ENCODE measurements around the gene FGF12. TPM values are rescaled to one million over a fixed set of nuclear protein-coding genes. Genes with fewer than 3 reads are reported as not detected.

The FGF12 gene
- total and polyA plus RNA-seq, 2 experiments from 2014 or later = 6.0 to 14.3 TPM

DNA sequence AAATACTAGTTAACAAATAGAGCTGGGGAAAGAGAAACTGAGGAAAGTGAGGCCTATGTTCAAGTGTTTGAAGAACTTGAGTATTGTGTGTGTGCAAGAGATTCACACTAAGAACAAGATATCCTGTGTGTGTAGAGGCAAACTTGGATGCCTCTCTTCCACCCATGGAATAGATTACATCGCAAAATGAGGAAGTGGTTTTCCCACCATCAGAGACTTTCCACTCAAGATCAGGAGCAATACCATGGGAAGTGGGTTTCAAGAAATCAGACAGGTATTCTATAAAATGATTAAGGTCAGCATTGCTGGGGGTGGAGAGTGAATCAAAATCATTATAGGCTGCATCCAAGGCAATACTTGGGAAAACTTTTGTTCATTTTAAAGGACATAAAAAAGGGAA is 308.0 kb downstream of the FGF12 start (continued):
- TF ChIP-seq, protein P1, sequence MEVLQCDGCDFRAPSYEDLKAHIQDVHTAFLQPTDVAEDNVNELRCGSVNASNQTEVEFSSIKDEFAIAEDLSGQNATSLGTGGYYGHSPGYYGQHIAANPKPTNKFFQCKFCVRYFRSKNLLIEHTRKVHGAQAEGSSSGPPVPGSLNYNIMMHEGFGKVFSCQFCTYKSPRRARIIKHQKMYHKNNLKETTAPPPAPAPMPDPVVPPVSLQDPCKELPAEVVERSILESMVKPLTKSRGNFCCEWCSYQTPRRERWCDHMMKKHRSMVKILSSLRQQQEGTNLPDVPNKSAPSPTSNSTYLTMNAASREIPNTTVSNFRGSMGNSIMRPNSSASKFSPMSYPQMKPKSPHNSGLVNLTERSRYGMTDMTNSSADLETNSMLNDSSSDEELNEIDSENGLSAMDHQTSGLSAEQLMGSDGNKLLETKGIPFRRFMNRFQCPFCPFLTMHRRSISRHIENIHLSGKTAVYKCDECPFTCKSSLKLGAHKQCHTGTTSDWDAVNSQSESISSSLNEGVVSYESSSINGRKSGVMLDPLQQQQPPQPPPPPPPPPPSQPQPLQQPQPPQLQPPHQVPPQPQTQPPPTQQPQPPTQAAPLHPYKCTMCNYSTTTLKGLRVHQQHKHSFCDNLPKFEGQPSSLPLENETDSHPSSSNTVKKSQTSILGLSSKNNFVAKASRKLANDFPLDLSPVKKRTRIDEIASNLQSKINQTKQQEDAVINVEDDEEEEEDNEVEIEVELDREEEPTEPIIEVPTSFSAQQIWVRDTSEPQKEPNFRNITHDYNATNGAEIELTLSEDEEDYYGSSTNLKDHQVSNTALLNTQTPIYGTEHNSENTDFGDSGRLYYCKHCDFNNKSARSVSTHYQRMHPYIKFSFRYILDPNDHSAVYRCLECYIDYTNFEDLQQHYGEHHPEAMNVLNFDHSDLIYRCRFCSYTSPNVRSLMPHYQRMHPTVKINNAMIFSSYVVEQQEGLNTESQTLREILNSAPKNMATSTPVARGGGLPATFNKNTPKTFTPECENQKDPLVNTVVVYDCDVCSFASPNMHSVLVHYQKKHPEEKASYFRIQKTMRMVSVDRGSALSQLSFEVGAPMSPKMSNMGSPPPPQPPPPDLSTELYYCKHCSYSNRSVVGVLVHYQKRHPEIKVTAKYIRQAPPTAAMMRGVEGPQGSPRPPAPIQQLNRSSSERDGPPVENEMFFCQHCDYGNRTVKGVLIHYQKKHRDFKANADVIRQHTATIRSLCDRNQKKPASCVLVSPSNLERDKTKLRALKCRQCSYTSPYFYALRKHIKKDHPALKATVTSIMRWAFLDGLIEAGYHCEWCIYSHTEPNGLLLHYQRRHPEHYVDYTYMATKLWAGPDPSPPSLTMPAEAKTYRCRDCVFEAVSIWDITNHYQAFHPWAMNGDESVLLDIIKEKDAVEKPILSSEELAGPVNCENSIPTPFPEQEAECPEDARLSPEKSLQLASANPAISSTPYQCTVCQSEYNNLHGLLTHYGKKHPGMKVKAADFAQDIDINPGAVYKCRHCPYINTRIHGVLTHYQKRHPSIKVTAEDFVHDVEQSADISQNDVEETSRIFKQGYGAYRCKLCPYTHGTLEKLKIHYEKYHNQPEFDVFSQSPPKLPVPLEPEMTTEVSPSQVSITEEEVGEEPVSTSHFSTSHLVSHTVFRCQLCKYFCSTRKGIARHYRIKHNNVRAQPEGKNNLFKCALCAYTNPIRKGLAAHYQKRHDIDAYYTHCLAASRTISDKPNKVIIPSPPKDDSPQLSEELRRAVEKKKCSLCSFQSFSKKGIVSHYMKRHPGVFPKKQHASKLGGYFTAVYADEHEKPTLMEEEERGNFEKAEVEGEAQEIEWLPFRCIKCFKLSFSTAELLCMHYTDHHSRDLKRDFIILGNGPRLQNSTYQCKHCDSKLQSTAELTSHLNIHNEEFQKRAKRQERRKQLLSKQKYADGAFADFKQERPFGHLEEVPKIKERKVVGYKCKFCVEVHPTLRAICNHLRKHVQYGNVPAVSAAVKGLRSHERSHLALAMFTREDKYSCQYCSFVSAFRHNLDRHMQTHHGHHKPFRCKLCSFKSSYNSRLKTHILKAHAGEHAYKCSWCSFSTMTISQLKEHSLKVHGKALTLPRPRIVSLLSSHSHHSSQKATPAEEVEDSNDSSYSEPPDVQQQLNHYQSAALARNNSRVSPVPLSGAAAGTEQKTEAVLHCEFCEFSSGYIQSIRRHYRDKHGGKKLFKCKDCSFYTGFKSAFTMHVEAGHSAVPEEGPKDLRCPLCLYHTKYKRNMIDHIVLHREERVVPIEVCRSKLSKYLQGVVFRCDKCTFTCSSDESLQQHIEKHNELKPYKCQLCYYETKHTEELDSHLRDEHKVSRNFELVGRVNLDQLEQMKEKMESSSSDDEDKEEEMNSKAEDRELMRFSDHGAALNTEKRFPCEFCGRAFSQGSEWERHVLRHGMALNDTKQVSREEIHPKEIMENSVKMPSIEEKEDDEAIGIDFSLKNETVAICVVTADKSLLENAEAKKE (CRISPR knock-in tag; IDR thresholded peaks at IDR 0.05) = no peak
- TF ChIP-seq, protein P2, sequence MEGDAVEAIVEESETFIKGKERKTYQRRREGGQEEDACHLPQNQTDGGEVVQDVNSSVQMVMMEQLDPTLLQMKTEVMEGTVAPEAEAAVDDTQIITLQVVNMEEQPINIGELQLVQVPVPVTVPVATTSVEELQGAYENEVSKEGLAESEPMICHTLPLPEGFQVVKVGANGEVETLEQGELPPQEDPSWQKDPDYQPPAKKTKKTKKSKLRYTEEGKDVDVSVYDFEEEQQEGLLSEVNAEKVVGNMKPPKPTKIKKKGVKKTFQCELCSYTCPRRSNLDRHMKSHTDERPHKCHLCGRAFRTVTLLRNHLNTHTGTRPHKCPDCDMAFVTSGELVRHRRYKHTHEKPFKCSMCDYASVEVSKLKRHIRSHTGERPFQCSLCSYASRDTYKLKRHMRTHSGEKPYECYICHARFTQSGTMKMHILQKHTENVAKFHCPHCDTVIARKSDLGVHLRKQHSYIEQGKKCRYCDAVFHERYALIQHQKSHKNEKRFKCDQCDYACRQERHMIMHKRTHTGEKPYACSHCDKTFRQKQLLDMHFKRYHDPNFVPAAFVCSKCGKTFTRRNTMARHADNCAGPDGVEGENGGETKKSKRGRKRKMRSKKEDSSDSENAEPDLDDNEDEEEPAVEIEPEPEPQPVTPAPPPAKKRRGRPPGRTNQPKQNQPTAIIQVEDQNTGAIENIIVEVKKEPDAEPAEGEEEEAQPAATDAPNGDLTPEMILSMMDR (conservative IDR thresholded peaks at IDR 0.05; ENCODE audit: low read depth in 2 of 2) = no peak
- TF ChIP-seq ZNF331 (CRISPR knock-in tag; IDR thresholded peaks at IDR 0.05; ENCODE audit: low read depth) = no peak

DNA sequence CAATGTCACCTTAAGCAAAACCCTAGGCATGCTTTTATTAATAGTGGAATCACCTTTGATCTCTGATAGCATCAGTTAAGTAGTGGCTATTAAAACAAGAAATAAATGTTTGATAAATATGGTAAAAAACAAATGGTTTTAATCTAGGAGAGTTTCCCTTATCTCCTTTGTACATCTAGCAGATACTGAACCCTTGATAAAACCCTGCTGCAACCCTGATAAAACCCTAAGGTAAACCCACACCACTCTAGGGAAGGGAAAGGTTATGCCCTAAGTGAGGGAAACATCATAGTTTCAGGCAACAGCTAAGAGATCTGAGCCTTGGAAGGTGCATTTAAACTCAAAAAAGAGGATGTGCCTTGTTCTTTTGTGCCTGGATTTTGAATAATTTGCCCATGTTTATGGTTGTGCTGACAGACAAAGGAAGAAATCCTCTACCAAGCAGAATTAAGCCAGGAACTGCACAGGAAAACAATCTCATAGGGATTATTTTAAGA is 309.7 kb downstream of the FGF12 start:
- H3K4me1 Mint-ChIP-seq = peaks cover 65% of the 10 kb centered on the region
- H3K4me1 ChIP-seq (ENCODE audit: insufficient read depth) = peaks cover 53% of the 10 kb centered on the region
- peaks cover 4% of the 10 kb centered on the region; the same call in 1 of the 3 replicates for H3K36me3 Mint-ChIP-seq (ENCODE audit: low read depth)
- H3K79me2 ChIP-seq (replicated peaks; ENCODE audit: insufficient read depth) = no peaks in the 10 kb centered on the region
- peaks cover 40% of the 10 kb centered on the region for H3K27me3 ChIP-seq (ENCODE audit: insufficient read depth)
- peak overlapping the region; percentile 46 for H3K4me2 ChIP-seq
- H3F3A ChIP-seq (replicated peaks; ENCODE audit: low read depth) = no peaks in the 10 kb centered on the region
- H3K27ac Mint-ChIP-seq = peak overlapping the region; percentile 89
- H2AFZ ChIP-seq = no peak overlapping the region
- H3K4me3 Mint-ChIP-seq = peak overlapping the region; percentile 5; the same call in 1 of the 3 replicates
- H3K9me2 ChIP-seq (ENCODE audit: insufficient read depth) = no peaks in the 10 kb centered on the region
- H3K36me3 ChIP-seq (ENCODE audit: insufficient read depth) = no peaks in the 10 kb centered on the region
- H3K9me3 Mint-ChIP-seq = no peaks in the 10 kb centered on the region; the same call in 2 of the 3 replicates
- TF ChIP-seq ZNF331 (CRISPR knock-in tag; IDR thresholded peaks at IDR 0.05; ENCODE audit: low read depth) (no peak), ZNF114 (CRISPR knock-in tag; IDR thresholded peaks at IDR 0.05) (no peak), EZH2 (IDR thresholded peaks at IDR 0.05; ENCODE audit: low read depth, unreplicated experiment) (no peak), JUNB (IDR thresholded peaks at IDR 0.05; ENCODE audit: unreplicated experiment) (no peak), EZH2phosphoT487 (IDR thresholded peaks at IDR 0.05; ENCODE audit: unreplicated experiment) (no peak), NANOG (IDR thresholded peaks at IDR 0.05; ENCODE audit: borderline replicate concordance) (no peak)
- TF ChIP-seq, protein P3, sequence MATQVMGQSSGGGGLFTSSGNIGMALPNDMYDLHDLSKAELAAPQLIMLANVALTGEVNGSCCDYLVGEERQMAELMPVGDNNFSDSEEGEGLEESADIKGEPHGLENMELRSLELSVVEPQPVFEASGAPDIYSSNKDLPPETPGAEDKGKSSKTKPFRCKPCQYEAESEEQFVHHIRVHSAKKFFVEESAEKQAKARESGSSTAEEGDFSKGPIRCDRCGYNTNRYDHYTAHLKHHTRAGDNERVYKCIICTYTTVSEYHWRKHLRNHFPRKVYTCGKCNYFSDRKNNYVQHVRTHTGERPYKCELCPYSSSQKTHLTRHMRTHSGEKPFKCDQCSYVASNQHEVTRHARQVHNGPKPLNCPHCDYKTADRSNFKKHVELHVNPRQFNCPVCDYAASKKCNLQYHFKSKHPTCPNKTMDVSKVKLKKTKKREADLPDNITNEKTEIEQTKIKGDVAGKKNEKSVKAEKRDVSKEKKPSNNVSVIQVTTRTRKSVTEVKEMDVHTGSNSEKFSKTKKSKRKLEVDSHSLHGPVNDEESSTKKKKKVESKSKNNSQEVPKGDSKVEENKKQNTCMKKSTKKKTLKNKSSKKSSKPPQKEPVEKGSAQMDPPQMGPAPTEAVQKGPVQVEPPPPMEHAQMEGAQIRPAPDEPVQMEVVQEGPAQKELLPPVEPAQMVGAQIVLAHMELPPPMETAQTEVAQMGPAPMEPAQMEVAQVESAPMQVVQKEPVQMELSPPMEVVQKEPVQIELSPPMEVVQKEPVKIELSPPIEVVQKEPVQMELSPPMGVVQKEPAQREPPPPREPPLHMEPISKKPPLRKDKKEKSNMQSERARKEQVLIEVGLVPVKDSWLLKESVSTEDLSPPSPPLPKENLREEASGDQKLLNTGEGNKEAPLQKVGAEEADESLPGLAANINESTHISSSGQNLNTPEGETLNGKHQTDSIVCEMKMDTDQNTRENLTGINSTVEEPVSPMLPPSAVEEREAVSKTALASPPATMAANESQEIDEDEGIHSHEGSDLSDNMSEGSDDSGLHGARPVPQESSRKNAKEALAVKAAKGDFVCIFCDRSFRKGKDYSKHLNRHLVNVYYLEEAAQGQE (IDR thresholded peaks at IDR 0.05; ENCODE audit: unreplicated experiment) = no peak
- TF ChIP-seq, protein P2 (conservative IDR thresholded peaks at IDR 0.05; ENCODE audit: low read depth in 2 of 2) = no peak
- peaks cover 3% of the 10 kb centered on the region for H3K27me3 Mint-ChIP-seq (ENCODE audit: insufficient read depth, low read depth, poor library complexity)
- H3K4me3 ChIP-seq = peak overlapping the region; percentile 21; the same call in 1 of the 2 replicates
- ATAC-seq (peak; percentile 42; the same call in 2 of the 3 replicates), DNase-seq (ENCODE audit: low spot score) (no peak)
- H3K27ac ChIP-seq (ENCODE audit: low read depth) = no peak overlapping the region
- no peaks in the 10 kb centered on the region for H4K20me1 ChIP-seq (replicated peaks; ENCODE audit: insufficient read depth)
